Measurements from ENCODE around the gene KCMF1. TPM values are rescaled to one million over a fixed set of nuclear protein-coding genes. Genes with fewer than 3 reads are reported as not detected.

The KCMF1 gene
- total and polyA plus RNA-seq, 2 of the 13 experiments (the other 11 are each of a cell fraction or from before 2014, with no cell fraction given), result 62.1 to 116 TPM

GRCh38 chr2:84963692-84964405, 7.1 kb upstream of the KCMF1 start (continued):
- TF ChIP-seq MLX (CRISPR knock-in tag; IDR thresholded peaks at IDR 0.05), result peak; percentile 95
- peak; percentile 78 for TF ChIP-seq MIER2 (CRISPR knock-in tag; IDR thresholded peaks at IDR 0.05)
- TF ChIP-seq NCOA1 (CRISPR knock-in tag; IDR thresholded peaks at IDR 0.05), result 0 out of 2 replicates have a peak, but pooled peaks have one; percentile 30
- peak; percentile 89 for TF ChIP-seq ZSCAN29 (CRISPR knock-in tag; conservative IDR thresholded peaks at IDR 0.05)
- peak; percentile 95 for TF ChIP-seq ZNF124 (CRISPR knock-in tag; IDR thresholded peaks at IDR 0.05)
- TF ChIP-seq RELA (CRISPR knock-in tag; IDR thresholded peaks at IDR 0.05), result no peak
- TF ChIP-seq GATAD1 (CRISPR knock-in tag; IDR thresholded peaks at IDR 0.05), result peak; percentile 70
- TF ChIP-seq MTF2 (CRISPR knock-in tag; IDR thresholded peaks at IDR 0.05; ENCODE audit: borderline replicate concordance), result no peak
- TF ChIP-seq PREB (CRISPR knock-in tag; IDR thresholded peaks at IDR 0.05), result no peak
- peak; percentile 50; the same call in 1 of the 2 replicates for TF ChIP-seq ZNF543 (CRISPR knock-in tag; IDR thresholded peaks at IDR 0.05)
- no peak for TF ChIP-seq NONO (IDR thresholded peaks at IDR 0.05)
- peak; percentile 58; the same call in 1 of the 2 replicates for TF ChIP-seq NONO (CRISPR knock-in tag; conservative IDR thresholded peaks at IDR 0.05)
- TF ChIP-seq IRF9 (CRISPR knock-in tag; IDR thresholded peaks at IDR 0.05; ENCODE audit: borderline replicate concordance), result peak; percentile 90
- TF ChIP-seq ZNF609 (CRISPR knock-in tag; IDR thresholded peaks at IDR 0.05; ENCODE audit: borderline replicate concordance), result peak; percentile 89
- peak; percentile 96 for TF ChIP-seq GATAD2A (CRISPR knock-in tag; IDR thresholded peaks at IDR 0.05)
- TF ChIP-seq ZMYM2 (CRISPR knock-in tag; IDR thresholded peaks at IDR 0.05), result peak; percentile 97
- TF ChIP-seq DPF2 (CRISPR knock-in tag; IDR thresholded peaks at IDR 0.05; ENCODE audit: borderline replicate concordance, low read depth), result peak; percentile 96
- no peak; the same call in 1 of the 2 replicates for TF ChIP-seq NFYC (CRISPR knock-in tag; IDR thresholded peaks at IDR 0.05)
- no peak for TF ChIP-seq ZNF563 (CRISPR knock-in tag; IDR thresholded peaks at IDR 0.05)
- peak; percentile 96 for TF ChIP-seq ELF3 (CRISPR knock-in tag; IDR thresholded peaks at IDR 0.05)
- 0 out of 2 replicates have a peak, but pooled peaks have one; percentile 72 for TF ChIP-seq ZNF761 (CRISPR knock-in tag; conservative IDR thresholded peaks at IDR 0.05)
- peak; percentile 98 for TF ChIP-seq SAP130 (CRISPR knock-in tag; IDR thresholded peaks at IDR 0.05; ENCODE audit: low read depth)
- TF ChIP-seq ATF4 (CRISPR knock-in tag; IDR thresholded peaks at IDR 0.05), result peak in 1 of 2 experiments; percentile 63; a peak in 1 of 4 replicates
